T1000 (cell line): Measurements from ENCODE around the gene NUP155.
"Not testable (repeated sequence)": the region's sequence is repeated elsewhere in the genome, so short reads cannot be mapped to it uniquely, and the experiment has no call there.

ENCODE experiments used
- DNase-seq: peaks from one replicate; lab custom pipeline; 2025; ENCODE audit warnings: mixed read lengths; lab: John Stamatoyannopoulos, UW

The NUP155 gene

DNA sequence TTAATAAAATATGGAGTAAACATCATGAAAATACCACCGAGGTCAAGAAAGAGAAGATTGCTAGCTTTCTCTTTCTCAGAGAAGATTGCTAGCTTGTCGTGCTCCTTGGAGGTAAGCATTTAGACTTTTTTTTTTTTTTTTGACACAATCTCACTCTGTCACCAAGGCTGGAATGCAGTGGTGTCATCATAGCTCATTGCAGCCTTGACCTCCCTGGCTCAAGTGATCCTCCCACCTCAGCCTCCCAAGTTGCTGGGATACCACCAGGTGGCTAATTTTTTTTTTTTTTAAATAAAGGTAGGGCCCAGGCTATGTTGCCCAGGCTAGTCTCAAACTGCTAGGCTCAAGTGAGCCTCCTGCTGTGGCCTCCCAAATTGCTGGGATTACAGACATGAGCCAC is 95.4 kb downstream of the NUP155 start:
- no peak for DNase-seq

DNA sequence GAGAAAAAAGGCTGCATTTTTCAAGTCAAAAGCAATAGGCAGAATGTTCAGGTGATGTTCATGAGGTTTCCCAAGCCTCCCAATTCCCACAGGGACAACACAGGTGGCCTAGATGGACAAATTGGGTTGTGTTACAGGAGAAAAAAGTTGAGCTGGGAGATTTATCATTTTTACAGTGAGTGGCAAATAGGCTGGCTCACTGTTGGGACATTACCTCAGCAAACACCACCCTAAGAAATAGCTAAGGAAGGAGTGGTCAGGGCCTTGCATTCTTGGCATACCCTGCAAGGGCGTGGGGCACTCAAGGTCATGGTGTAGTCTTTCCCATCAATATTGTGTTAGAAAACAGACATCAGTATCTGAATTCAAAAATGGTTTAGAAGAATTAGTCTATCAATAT is 98.4 kb downstream of the NUP155 start:
- DNase-seq, result peak; percentile 20

DNA sequence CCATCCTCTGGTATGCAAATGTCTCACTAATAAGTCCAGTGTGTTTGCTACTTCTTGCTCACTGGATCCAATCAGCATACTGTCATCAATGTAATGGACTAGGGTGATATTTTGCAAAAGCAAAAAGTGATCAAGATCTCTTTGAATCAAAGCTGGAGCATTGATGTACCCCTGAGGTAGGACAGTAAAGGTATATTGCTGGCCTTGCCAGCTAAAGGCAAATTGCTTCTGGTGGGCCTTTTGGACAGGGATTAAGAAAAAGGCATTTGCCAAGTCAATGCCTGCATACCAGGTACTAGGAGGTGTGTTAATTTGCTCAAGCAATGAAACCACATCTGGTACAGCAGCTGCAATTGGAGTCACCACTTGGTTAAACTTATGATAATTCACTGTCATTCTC is 102.8 kb downstream of the NUP155 start:
- not testable (repeated sequence) for DNase-seq

DNA sequence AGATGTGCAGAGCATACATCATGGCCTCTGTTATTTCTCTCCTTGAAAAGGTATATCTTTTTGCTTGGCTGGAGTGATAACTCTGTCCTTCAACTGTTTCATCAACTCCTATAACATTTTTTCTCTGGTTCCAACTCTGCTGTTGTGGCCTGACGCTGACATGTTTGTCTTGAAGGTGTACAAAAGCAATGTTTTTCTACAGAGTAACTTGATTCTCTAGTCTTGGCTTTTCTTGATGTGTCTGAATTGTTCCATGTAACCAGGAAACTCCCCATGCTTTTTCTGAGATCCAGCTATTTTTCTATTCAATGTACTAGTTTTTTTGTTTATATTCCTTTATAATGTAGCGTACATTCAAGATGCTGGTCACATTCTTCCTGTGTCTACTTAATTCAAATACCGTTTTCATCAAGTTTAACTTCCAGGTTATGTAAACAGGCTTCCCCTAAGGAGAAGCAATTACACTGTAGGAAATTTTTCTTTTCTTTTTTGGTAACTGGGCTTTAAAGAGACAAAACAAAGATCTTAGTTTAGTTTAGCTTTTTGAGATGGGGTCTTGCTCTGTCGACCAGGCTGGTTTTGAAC is 115.0 kb downstream of the NUP155 start:
- DNase-seq, result no peak

DNA sequence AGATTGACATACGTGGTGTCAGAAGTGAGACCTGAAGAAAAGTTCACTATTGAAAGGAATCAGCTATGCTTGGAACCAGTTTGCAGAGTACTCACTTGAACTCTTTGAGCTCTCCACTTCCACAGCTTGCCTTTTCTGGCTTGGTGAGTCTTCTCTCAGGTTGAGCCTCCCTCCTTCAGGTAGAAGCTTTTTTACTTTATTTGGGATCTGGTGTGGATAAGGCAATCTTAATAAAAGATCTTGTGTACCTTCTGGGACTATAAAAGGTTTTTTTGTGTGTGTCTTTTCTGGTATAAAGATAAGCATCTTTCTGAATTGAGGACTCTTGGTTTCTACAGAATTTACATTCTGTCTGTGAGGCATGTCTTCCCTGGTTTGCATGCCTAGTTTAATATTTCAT is 116.3 kb downstream of the NUP155 start:
- DNase-seq, result no peak

DNA sequence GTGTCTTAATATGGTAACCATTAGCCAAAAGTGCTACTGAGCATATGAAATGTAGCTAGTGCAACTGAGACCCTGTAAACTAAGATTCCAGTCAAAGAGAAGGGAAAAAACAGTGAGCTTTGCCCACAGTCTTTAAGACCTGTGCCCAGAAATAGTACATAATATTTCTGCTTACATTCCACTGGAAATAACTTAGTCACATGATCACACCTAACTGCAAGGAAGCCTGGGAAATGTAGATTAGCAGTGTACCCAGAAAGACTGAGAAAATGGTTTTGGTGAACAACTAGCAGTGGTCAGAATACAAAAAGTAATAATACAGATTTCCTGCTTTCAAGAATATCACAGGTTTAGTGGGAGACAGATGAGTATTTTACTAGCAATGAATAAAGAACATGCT is 119.2 kb downstream of the NUP155 start:
- no peak for DNase-seq

DNA sequence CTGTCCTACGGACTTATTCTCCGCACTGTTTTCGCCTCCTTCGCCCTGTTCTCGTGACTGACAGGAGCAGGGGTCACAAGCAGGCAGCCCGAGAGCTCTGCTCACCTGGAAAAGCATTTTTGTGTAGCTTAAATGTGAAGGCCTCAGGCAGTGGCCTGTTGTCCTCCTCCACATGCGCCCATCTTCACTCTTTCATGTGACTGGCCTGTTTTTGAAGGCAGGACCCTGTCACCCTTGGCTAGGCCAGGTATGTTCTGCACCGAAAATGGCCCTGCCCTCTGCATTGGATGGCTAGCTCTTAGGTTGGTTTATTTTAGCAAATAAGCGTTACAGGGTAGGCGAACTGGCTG is 121.1 kb downstream of the NUP155 start:
- no peak for DNase-seq

DNA sequence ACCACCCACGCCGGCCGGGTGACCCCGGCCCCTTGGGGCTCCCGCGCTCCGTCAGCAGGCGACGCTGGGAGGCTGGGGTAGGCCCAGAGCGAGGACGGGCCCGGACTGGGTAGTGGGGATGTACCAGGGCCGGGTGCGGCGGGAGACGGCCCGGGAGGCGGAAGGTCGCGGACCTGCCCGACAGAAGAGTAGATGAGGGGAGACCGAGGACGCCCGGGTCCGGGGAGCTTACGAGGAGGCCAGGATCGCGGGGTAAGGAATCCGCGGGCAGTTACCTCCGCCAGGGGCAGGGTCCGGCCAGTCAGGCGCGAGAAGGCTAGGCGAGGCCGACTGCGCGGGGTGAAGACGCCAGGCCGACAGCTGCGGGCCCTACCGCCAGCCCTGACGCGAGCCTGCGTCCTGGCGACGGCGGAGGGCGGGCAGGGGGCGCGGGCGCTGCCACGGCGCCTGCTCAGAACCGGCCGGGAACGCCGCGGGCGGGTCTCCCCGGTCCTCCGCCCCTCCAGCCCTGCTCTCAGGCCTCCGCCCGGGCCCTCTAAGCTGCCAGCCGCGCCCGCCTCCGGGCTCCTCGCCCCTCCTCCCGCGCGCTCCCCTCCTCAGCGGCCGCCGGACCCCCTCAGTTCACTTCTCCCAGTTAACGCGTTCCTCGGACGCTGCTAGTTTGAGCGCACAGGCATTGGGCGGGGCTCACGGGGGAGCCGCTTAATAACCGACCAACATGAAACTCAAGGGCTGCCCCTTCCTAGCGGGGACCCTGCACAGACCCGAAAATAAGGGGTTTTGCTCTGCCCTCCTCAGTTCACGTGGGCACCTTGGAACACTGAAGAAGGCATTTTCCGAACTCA is 121.7 kb downstream of the NUP155 start, which contains the start of gene CPLANE1:
Gene CPLANE1 (minus strand): TSS at position 407 of the 845 bp plus-strand sequence. CDS start 1,678 bp downstream, outside the sequence.
- peak; percentile 76 for DNase-seq

DNA sequence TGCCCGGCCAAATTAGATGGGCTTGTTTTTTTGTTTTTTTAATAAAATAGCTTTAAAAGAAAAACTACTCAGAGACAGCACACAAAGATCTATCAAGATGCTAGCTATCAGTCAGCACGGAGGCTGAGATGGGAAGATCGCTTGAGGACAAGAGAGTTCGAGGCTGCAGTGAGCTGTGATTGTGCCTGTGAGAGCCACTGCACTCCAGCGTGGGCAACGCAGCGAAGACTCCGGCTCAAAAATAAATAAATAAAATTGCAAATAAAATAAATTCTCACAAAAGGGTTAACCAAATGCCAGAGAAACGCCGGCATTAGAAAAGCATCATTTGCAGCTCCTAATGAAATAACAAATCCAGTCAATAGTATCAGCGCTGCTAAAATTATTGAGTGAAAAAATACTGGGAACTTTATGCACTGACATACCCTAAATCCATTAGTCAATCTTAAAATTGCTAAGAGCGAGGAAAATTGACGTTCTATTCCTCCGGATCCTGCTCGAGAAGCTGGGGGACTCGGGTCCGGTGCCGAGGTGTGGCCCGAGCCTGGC is 122.4 kb downstream of the NUP155 start:
- no peak for DNase-seq

DNA sequence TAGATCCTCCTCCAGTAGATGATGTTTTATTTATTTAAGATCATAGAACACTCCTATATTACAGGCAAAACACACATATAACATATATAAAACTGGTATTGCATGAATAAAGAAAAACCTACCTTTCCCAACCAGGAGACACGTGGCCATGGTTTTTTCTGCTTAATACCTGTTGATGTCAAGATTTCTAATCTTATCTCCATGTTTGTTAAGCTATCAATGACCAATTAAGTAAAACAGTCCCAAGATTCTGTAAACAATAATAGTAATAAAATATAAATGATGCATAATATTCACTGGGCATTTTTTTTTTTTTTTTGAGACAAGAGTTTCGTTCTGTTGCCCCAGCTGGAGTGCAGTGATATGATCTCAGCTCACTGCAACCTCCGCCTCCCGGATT is 123.4 kb downstream of the NUP155 start:
- no peak for DNase-seq

DNA sequence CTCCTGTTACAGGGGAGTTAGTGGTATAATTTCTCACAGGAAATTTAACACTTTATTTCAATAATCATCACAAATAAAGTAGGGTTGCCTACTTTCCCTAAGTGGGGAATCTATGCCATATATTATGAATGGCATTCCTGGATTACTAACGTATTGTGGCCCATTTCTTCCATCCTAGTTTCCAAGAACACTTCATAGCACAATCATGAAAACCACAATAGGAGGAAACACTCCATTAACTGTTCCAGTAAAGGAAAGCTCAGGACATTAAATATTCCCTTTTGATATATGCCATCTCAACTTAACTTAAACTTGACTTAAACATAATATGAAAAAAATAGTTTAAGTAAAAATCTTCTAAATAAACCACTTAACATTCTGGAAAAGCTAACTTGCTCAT is 123.9 kb downstream of the NUP155 start:
- no peak for DNase-seq
